Neural cell (in vitro differentiated cells): Measurements from ENCODE around the gene TLE4. TPM values are rescaled to one million over a fixed set of nuclear protein-coding genes. Genes with fewer than 3 reads are reported as not detected.
"Not testable (repeated sequence)": the region's sequence is repeated elsewhere in the genome, so short reads cannot be mapped to it uniquely, and the experiment has no call there.

Experiments
- H2AFZ ChIP-seq: fragments of 200-600, 300-800 bp; sonication (generic), shearing (Covaris generic); 2 replicates; pipeline ENCODE4 v1.6.0; 2014; ENCODE audit warnings: low read depth, mild to moderate bottlenecking, antibody characterized with exemption, low read length, moderate library complexity
- H3F3A ChIP-seq: fragments of 200-600 bp; shearing (Covaris generic); 2 replicates; pipeline ENCODE4 v1.6.1; 2016; ENCODE audit warnings: mild to moderate bottlenecking, moderate library complexity, mixed read lengths, antibody characterized with exemption, low read length; ENCODE audit not compliant: insufficient read depth, poor library complexity, severe bottlenecking
- H3K27ac ChIP-seq: fragments of 200-600, 300-800 bp; sonication (generic), shearing (Covaris generic); 2 replicates; pipeline ENCODE4 v1.5.1; 2014; ENCODE audit warnings: mild to moderate bottlenecking, low read length, moderate library complexity
- H3K27me3 ChIP-seq: fragments of 300-800, 200-600 bp; sonication (generic), shearing (Covaris generic); 2 replicates; pipeline ENCODE4 v1.6.0; 2014; ENCODE audit warnings: mild to moderate bottlenecking, low read depth, low read length, moderate library complexity; ENCODE audit not compliant: insufficient read depth
- H3K36me3 ChIP-seq: fragments of 300-800, 200-600 bp; sonication (generic), shearing (Covaris generic); 2 replicates; pipeline ENCODE4 v1.5.1; 2014; ENCODE audit warnings: mild to moderate bottlenecking, antibody characterized with exemption, low read length, moderate library complexity; ENCODE audit not compliant: insufficient read depth
- H3K4me2 ChIP-seq: fragments of 300-800, 200-600 bp; sonication (generic), shearing (Covaris generic); 2 replicates; pipeline ENCODE4 v1.6.0; 2014; ENCODE audit warnings: mild to moderate bottlenecking, low read length
- H3K4me3 ChIP-seq: fragments of 300-800, 200-600 bp; sonication (generic), shearing (Covaris generic); 2 replicates; pipeline ENCODE4 v1.5.1; 2014; ENCODE audit warnings: mild to moderate bottlenecking, low read length, moderate library complexity
- H3K79me2 ChIP-seq: fragments of 200-600 bp; shearing (Covaris generic); replicated peaks from 2 replicates; pipeline ENCODE4 v1.6.0; 2014; ENCODE audit warnings: mild to moderate bottlenecking, low read length, moderate library complexity; ENCODE audit not compliant: insufficient read depth
- H3K9ac ChIP-seq: fragments of 300-800, 200-600 bp; sonication (generic), shearing (Covaris generic); 2 replicates; pipeline ENCODE4 v1.6.1; 2016; ENCODE audit warnings: mild to moderate bottlenecking, low read length, mixed read lengths
- H3K9me2 ChIP-seq: fragments of 200-600 bp; shearing (Covaris generic); 2 replicates; pipeline ENCODE4 v1.6.1; 2016; ENCODE audit warnings: mild to moderate bottlenecking, low read length, mixed read lengths; ENCODE audit not compliant: insufficient read depth
- H3K9me3 ChIP-seq: fragments of 200-600, 300-800 bp; sonication (generic), shearing (Covaris generic); 2 replicates; pipeline ENCODE4 v1.6.1; 2016; ENCODE audit warnings: mild to moderate bottlenecking, mixed run types, low read length, moderate library complexity, mixed read lengths
- H4K20me1 ChIP-seq: fragments of 200-600 bp; shearing (Covaris generic); 2 replicates; pipeline ENCODE4 v1.6.1; 2016; ENCODE audit warnings: mild to moderate bottlenecking, mixed run types; ENCODE audit not compliant: insufficient read depth
- EP300 ChIP-seq: fragments of 450-650 bp; conservative IDR thresholded peaks from 2 replicates; pipeline ENCODE4 v1.6.1; 2014; ENCODE audit warnings: antibody characterized with exemption, mild to moderate bottlenecking, moderate library complexity; ENCODE audit not compliant: poor library complexity, severe bottlenecking
- EZH2 ChIP-seq: fragments of 200-600, 300-800 bp; shearing (Covaris generic), sonication (generic); IDR thresholded peaks from 2 replicates; pipeline ENCODE4 v1.6.1; 2014; ENCODE audit warnings: antibody characterized with exemption, low read length, borderline replicate concordance, mild to moderate bottlenecking; ENCODE audit not compliant: insufficient read depth, poor library complexity, severe bottlenecking
- MXI1 ChIP-seq: fragments of 450-650 bp; conservative IDR thresholded peaks from 2 replicates; pipeline ENCODE4 v1.6.1; 2014; ENCODE audit warnings: antibody characterized with exemption, mild to moderate bottlenecking; ENCODE audit not compliant: poor library complexity, severe bottlenecking
- POLR2AphosphoS5 ChIP-seq: IDR thresholded peaks from 2 replicates; pipeline ENCODE4 v1.6.1; 2012
- RAD21 ChIP-seq: fragments of 450-650 bp; conservative IDR thresholded peaks from 2 replicates; pipeline ENCODE4 v1.6.1; 2014; ENCODE audit warnings: antibody characterized with exemption, mild to moderate bottlenecking, moderate library complexity
- SMC3 ChIP-seq: fragments of 450-650 bp; conservative IDR thresholded peaks from 2 replicates; pipeline ENCODE4 v1.6.1; 2014; ENCODE audit warnings: antibody characterized with exemption, mild to moderate bottlenecking, moderate library complexity; ENCODE audit not compliant: poor library complexity
- TAF1 ChIP-seq: IDR thresholded peaks from 2 replicates; pipeline ENCODE4 v1.6.1; 2012; ENCODE audit warnings: low read depth
- polyA plus RNA-seq: library from polyadenylated mRNA; depleted of rRNA; stranded (reverse); fragments of >200 nt; gene quantifications from 2 replicates; pipeline ENCODE4 v1.2.3, GENCODE V29; 2014
- TF ChIP-seq, protein P1 (sequence below): IDR thresholded peaks from 2 replicates; pipeline ENCODE4 v1.6.1; 2012; ENCODE audit warnings: borderline replicate concordance
- TF ChIP-seq, protein P2 (sequence below): fragments of 450-650 bp; IDR thresholded peaks from 2 replicates; pipeline ENCODE4 v1.5.1; 2014; ENCODE audit warnings: antibody characterized with exemption, mild to moderate bottlenecking, moderate library complexity; ENCODE audit not compliant: poor library complexity, severe bottlenecking

Gene TLE4
- polyA plus RNA-seq, 1 donor from 2014 or later = 143 TPM

DNA sequence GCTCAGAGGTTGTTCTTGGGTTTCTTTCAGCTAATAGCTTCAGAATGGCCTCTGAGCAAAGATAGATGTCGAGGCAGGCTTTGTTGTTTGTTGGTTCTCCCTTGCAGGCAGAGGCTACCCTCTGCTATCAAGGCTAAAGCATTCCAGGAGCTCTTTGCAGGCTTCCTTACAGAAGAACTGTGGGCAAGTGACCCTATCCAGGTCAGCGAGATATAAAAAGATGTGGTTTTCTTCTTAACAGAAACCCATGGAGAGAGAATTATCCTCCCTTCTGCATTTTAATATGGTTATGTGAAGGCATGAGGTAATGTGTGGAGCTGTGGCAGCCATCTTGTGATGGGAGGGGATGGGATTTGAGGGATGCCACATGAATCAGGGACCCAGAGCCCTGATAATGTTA is 67.0 kb downstream of the TLE4 start:
- Histone ChIP-seq H3K9ac (no peak overlapping the region), H2AFZ (no peak overlapping the region), H3F3A (peaks cover 10% of the 10 kb centered on the region), H3K4me2 (no peak overlapping the region), H3K27me3 (no peaks in the 10 kb centered on the region), H4K20me1 (no peaks in the 10 kb centered on the region), H3K9me2 (no peaks in the 10 kb centered on the region), H3K9me3 (no peaks in the 10 kb centered on the region), H3K79me2 (peaks cover 88% of the 10 kb centered on the region), H3K27ac (no peak overlapping the region), H3K4me3 (no peak overlapping the region), H3K36me3 (peaks cover 15% of the 10 kb centered on the region)
- no peak for TF ChIP-seq RAD21
- TF ChIP-seq POLR2AphosphoS5 = no peak
- no peak for TF ChIP-seq SMC3
- no peak for TF ChIP-seq TAF1
- no peak for TF ChIP-seq EP300
- TF ChIP-seq, protein P1, sequence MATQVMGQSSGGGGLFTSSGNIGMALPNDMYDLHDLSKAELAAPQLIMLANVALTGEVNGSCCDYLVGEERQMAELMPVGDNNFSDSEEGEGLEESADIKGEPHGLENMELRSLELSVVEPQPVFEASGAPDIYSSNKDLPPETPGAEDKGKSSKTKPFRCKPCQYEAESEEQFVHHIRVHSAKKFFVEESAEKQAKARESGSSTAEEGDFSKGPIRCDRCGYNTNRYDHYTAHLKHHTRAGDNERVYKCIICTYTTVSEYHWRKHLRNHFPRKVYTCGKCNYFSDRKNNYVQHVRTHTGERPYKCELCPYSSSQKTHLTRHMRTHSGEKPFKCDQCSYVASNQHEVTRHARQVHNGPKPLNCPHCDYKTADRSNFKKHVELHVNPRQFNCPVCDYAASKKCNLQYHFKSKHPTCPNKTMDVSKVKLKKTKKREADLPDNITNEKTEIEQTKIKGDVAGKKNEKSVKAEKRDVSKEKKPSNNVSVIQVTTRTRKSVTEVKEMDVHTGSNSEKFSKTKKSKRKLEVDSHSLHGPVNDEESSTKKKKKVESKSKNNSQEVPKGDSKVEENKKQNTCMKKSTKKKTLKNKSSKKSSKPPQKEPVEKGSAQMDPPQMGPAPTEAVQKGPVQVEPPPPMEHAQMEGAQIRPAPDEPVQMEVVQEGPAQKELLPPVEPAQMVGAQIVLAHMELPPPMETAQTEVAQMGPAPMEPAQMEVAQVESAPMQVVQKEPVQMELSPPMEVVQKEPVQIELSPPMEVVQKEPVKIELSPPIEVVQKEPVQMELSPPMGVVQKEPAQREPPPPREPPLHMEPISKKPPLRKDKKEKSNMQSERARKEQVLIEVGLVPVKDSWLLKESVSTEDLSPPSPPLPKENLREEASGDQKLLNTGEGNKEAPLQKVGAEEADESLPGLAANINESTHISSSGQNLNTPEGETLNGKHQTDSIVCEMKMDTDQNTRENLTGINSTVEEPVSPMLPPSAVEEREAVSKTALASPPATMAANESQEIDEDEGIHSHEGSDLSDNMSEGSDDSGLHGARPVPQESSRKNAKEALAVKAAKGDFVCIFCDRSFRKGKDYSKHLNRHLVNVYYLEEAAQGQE = no peak
- TF ChIP-seq, protein P2, sequence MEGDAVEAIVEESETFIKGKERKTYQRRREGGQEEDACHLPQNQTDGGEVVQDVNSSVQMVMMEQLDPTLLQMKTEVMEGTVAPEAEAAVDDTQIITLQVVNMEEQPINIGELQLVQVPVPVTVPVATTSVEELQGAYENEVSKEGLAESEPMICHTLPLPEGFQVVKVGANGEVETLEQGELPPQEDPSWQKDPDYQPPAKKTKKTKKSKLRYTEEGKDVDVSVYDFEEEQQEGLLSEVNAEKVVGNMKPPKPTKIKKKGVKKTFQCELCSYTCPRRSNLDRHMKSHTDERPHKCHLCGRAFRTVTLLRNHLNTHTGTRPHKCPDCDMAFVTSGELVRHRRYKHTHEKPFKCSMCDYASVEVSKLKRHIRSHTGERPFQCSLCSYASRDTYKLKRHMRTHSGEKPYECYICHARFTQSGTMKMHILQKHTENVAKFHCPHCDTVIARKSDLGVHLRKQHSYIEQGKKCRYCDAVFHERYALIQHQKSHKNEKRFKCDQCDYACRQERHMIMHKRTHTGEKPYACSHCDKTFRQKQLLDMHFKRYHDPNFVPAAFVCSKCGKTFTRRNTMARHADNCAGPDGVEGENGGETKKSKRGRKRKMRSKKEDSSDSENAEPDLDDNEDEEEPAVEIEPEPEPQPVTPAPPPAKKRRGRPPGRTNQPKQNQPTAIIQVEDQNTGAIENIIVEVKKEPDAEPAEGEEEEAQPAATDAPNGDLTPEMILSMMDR = no peak
- TF ChIP-seq EZH2 = no peak
- TF ChIP-seq MXI1 = no peak

DNA sequence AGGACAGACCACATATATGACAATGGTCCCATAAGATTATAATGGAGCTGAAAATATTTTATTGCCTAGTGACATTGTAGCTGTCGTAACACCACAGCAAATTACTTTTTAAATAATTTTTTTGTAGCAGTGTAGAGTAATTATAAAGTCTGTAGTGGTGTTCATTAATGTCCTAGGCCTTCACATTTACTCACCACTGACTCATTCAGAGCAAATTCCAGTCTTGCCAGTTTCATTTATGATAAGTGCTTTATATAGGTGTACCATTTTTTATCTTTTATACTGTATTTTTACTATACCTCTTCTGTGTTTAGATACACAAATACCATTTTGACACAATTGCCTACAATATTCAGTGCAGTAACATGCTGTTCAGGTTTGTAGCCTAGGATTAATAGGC is 67.6 kb downstream of the TLE4 start:
- TF ChIP-seq RAD21 = no peak
- TF ChIP-seq POLR2AphosphoS5 = no peak
- TF ChIP-seq, protein P1 = no peak
- no peak for TF ChIP-seq MXI1
- TF ChIP-seq TAF1 = no peak
- TF ChIP-seq, protein P2 = no peak
- no peak for TF ChIP-seq EZH2
- TF ChIP-seq SMC3 = no peak
- TF ChIP-seq EP300 = no peak
- Histone ChIP-seq H4K20me1 (no peaks in the 10 kb centered on the region), H3F3A (peaks cover 7% of the 10 kb centered on the region), H3K36me3 (peaks cover 15% of the 10 kb centered on the region), H3K27ac (no peak overlapping the region), H3K79me2 (peaks cover 84% of the 10 kb centered on the region), H3K9me2 (no peaks in the 10 kb centered on the region), H2AFZ (no peak overlapping the region), H3K9ac (no peak overlapping the region), H3K9me3 (no peaks in the 10 kb centered on the region), H3K27me3 (no peaks in the 10 kb centered on the region), H3K4me3 (no peak overlapping the region), H3K4me2 (no peak overlapping the region)

GRCh38 chr9:79640067-79640466 is 68.3 kb downstream of the TLE4 start:
- not testable (repeated sequence) for H3F3A ChIP-seq, H3K9ac ChIP-seq, H2AFZ ChIP-seq, H3K27ac ChIP-seq, H3K9me2 ChIP-seq, H3K27me3 ChIP-seq, H4K20me1 ChIP-seq, H3K9me3 ChIP-seq, H3K4me3 ChIP-seq, H3K4me2 ChIP-seq
- Histone ChIP-seq H3K79me2 (peaks cover 81% of the 10 kb centered on the region), H3K36me3 (peaks cover 21% of the 10 kb centered on the region)
